ENCODE measurements around the gene ANKRD44.
A peak's percentile ranks its signal among the peaks of the same experiment; 100 is the strongest.

Gene ANKRD44

GRCh38 chr2:197163712-197164140 is 146.9 kb downstream of the ANKRD44 start:
- H3K4me3 Mint-ChIP-seq, result no peak overlapping the region
- no peak overlapping the region for H3K27ac Mint-ChIP-seq
- no peaks in the 10 kb centered on the region for H3K27me3 Mint-ChIP-seq
- peaks cover 88% of the 10 kb centered on the region for H3K4me1 Mint-ChIP-seq
- H3K36me3 Mint-ChIP-seq, result peaks cover 7% of the 10 kb centered on the region
- H3K9me3 Mint-ChIP-seq, result no peaks in the 10 kb centered on the region

- H3K27ac Mint-ChIP-seq, result peak overlapping the region; percentile 94
- H3K4me3 Mint-ChIP-seq, result no peak overlapping the region
- no peaks in the 10 kb centered on the region for H3K27me3 Mint-ChIP-seq
- H3K36me3 Mint-ChIP-seq, result peaks cover 11% of the 10 kb centered on the region
- no peaks in the 10 kb centered on the region for H3K9me3 Mint-ChIP-seq
- peaks cover 85% of the 10 kb centered on the region for H3K4me1 Mint-ChIP-seq
Observed at GRCh38 chr2:197161774-197162173, 148.8 kb downstream of the ANKRD44 start.

GRCh38 chr2:197159661-197160211 is 150.8 kb downstream of the ANKRD44 start:
- H3K27ac Mint-ChIP-seq, result peak overlapping the region; percentile 97
- H3K27me3 Mint-ChIP-seq, result no peaks in the 10 kb centered on the region
- H3K36me3 Mint-ChIP-seq, result peaks cover 16% of the 10 kb centered on the region
- H3K4me1 Mint-ChIP-seq, result peaks cover 84% of the 10 kb centered on the region
- peaks cover 5% of the 10 kb centered on the region for H3K9me3 Mint-ChIP-seq
- peak overlapping the region; percentile 51 for H3K4me3 Mint-ChIP-seq

DNA sequence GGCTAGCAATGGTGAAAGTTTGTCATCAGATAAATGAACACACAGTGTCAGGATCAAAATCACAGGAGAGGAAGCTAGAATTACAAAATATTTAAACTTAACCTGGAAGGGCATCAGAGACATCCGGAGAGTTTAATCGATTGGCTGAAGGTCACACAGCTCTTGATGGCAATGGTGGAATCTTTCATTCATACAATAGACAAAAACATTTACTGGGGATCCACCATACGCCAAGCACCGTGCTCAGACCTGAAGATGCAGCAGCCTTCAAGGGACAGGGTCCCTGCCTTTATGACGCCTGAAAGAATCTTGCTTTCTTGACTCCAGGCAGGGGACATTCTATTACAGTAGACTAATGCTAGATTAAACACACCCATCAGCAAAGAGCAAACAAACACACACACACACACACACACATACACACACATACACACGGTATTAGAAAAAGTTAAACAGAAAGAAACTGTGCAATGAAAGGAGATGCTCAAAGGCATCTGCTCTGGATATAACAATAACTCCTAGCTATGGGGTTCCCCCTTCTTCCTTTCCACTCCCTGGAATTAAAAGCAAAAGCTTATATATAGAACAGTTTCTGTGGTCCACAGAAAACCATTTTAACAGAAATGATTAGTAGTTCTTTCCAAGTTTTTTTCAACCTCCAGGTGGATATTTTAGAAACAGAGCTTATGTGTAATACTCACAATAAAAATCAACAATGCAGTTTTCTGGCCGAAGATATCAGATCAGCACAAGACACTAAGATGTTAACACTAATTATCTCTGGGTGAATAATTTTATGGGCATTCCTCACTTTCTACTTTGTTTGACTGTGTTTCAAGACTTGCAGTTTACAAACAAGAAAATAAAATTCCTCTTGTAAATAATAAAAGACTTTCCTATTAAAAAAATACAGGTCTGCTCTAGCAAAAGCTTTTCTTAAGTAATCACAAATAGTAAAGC is 151.7 kb downstream of the ANKRD44 start:
- H3K27ac Mint-ChIP-seq, result peak overlapping the region; percentile 97
- H3K27me3 Mint-ChIP-seq, result no peaks in the 10 kb centered on the region
- peaks cover 86% of the 10 kb centered on the region for H3K4me1 Mint-ChIP-seq
- H3K4me3 Mint-ChIP-seq, result peak overlapping the region; percentile 51
- peaks cover 14% of the 10 kb centered on the region for H3K36me3 Mint-ChIP-seq
- H3K9me3 Mint-ChIP-seq, result peaks cover 5% of the 10 kb centered on the region

DNA sequence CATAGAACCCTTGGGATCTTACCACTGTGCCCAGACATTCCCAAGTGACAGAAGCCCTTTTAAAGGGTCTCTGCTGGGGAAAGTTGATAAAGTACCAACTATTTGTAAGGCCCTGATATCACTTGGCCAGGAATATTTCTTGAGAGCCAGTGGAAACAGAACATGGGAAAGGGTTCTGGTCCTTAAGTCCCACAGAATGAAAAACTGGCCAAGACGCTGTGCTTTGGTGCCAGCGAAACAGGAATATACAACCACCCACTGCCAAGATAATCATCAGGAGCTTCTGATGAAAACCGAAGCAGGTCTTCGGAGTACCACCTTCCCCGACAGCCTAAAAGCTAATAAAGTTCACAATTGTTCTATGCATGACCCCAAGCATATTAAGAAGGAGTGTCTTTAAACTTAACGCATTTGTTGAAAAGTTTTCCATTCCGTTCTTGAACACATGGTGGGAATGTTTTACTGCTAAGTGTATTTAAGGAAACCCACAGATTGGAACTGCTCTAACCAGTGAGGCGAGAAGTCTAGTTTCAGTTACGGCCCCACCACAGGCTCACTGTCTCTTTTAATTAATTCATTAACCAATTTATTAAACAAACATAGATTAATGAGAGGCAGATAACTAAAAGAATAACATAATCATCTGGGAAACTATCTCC is 152.6 kb downstream of the ANKRD44 start:
- Mint-ChIP-seq H3K4me3 (no peak overlapping the region), H3K27me3 (no peaks in the 10 kb centered on the region), H3K9me3 (peaks cover 5% of the 10 kb centered on the region), H3K4me1 (peaks cover 89% of the 10 kb centered on the region), H3K27ac (peak overlapping the region; percentile 97), H3K36me3 (peaks cover 14% of the 10 kb centered on the region)

DNA sequence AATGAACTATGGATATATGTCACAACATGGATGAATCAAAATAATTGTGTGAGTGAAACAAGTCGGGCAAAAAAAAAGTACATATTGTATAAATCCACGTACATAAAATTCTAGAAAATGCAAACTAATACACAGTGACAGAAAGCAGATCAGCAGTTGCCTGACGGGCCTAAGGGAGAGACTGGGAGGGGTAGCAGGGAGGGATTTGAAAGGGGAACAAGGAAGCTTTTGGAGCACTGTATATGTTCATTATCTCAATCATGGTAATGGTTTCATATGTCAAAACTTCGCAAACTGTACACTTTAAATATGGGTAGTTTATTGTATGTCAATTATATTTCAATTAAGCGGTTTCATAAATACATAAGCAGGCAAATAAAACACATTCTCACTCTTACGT is 153.8 kb downstream of the ANKRD44 start:
- Mint-ChIP-seq H3K4me1 (peaks cover 89% of the 10 kb centered on the region), H3K36me3 (peaks cover 14% of the 10 kb centered on the region), H3K4me3 (no peak overlapping the region), H3K9me3 (peaks cover 5% of the 10 kb centered on the region), H3K27ac (peak overlapping the region; percentile 94), H3K27me3 (no peaks in the 10 kb centered on the region)

GRCh38 chr2:197152451-197153228 is 157.9 kb downstream of the ANKRD44 start:
- Mint-ChIP-seq H3K9me3 (peaks cover 5% of the 10 kb centered on the region), H3K27ac (peak overlapping the region; percentile 97), H3K4me1 (peaks cover 89% of the 10 kb centered on the region), H3K27me3 (no peaks in the 10 kb centered on the region), H3K4me3 (peak overlapping the region; percentile 75), H3K36me3 (peaks cover 9% of the 10 kb centered on the region)

GRCh38 chr2:197149546-197149945 is 161.0 kb downstream of the ANKRD44 start:
- Mint-ChIP-seq H3K36me3 (peaks cover 4% of the 10 kb centered on the region), H3K4me1 (peaks cover 96% of the 10 kb centered on the region), H3K27ac (peak overlapping the region; percentile 63), H3K4me3 (no peak overlapping the region), H3K27me3 (no peaks in the 10 kb centered on the region), H3K9me3 (no peaks in the 10 kb centered on the region)

- Mint-ChIP-seq H3K4me3 (no peak overlapping the region), H3K27ac (peak overlapping the region; percentile 94), H3K27me3 (no peaks in the 10 kb centered on the region), H3K9me3 (no peaks in the 10 kb centered on the region), H3K4me1 (peaks cover 91% of the 10 kb centered on the region), H3K36me3 (peaks cover 5% of the 10 kb centered on the region)
Observed at GRCh38 chr2:197148401-197148800, 162.2 kb downstream of the ANKRD44 start.

GRCh38 chr2:197147942-197148341 is 162.6 kb downstream of the ANKRD44 start:
- Mint-ChIP-seq H3K4me3 (no peak overlapping the region), H3K27me3 (no peaks in the 10 kb centered on the region), H3K4me1 (peaks cover 86% of the 10 kb centered on the region), H3K9me3 (no peaks in the 10 kb centered on the region), H3K36me3 (peaks cover 5% of the 10 kb centered on the region), H3K27ac (peak overlapping the region; percentile 94)

GRCh38 chr2:197146995-197147394 is 163.6 kb downstream of the ANKRD44 start:
- H3K36me3 Mint-ChIP-seq, result peaks cover 5% of the 10 kb centered on the region
- no peaks in the 10 kb centered on the region for H3K27me3 Mint-ChIP-seq
- H3K4me1 Mint-ChIP-seq, result peaks cover 86% of the 10 kb centered on the region
- no peak overlapping the region for H3K4me3 Mint-ChIP-seq
- H3K9me3 Mint-ChIP-seq, result no peaks in the 10 kb centered on the region
- H3K27ac Mint-ChIP-seq, result peak overlapping the region; percentile 94

GRCh38 chr2:197145471-197146056 is 165.0 kb downstream of the ANKRD44 start:
- no peaks in the 10 kb centered on the region for H3K9me3 Mint-ChIP-seq
- peaks cover 86% of the 10 kb centered on the region for H3K4me1 Mint-ChIP-seq
- H3K4me3 Mint-ChIP-seq, result no peak overlapping the region
- H3K27ac Mint-ChIP-seq, result peak overlapping the region; percentile 94
- no peaks in the 10 kb centered on the region for H3K27me3 Mint-ChIP-seq
- peaks cover 5% of the 10 kb centered on the region for H3K36me3 Mint-ChIP-seq

DNA sequence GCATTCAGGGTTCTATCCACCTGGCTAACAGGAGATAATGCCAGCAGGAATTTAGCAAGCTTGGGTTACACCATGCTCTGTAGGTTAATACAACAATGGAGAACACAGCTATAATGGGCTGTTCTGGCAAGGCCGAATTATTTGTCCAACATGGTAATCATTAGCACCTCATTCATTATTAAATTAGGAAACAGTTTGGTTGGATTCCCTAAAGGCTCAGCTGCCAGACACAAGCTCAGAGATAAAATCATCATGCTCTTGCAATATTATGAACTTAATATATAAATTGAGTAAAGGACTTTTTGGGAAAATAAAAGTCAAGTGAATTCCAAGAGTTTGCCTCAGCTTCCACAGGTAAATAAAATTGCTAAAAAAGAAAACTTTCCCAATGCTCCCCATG is 166.4 kb downstream of the ANKRD44 start:
- Mint-ChIP-seq H3K9me3 (no peaks in the 10 kb centered on the region), H3K27me3 (no peaks in the 10 kb centered on the region), H3K4me3 (peak overlapping the region; percentile 31), H3K36me3 (peaks cover 8% of the 10 kb centered on the region), H3K4me1 (peaks cover 86% of the 10 kb centered on the region), H3K27ac (peak overlapping the region; percentile 94)

- H3K36me3 Mint-ChIP-seq, result peaks cover 11% of the 10 kb centered on the region
- H3K27me3 Mint-ChIP-seq, result no peaks in the 10 kb centered on the region
- H3K27ac Mint-ChIP-seq, result peak overlapping the region; percentile 85
- H3K4me1 Mint-ChIP-seq, result peaks cover 86% of the 10 kb centered on the region
- no peak overlapping the region for H3K4me3 Mint-ChIP-seq
- H3K9me3 Mint-ChIP-seq, result no peaks in the 10 kb centered on the region
Observed at GRCh38 chr2:197141702-197142473, 168.7 kb downstream of the ANKRD44 start.

All from activated naive CD4-positive, alpha-beta T cell treated with anti-CD3 and anti-CD28 coated beads, Interleukin-2, amount 50 U/mL, for 24 hours (primary cell).